HK-2 (cell line): ENCODE results near the gene SEMA4D.
A peak's percentile ranks its signal among the peaks of the same experiment; 100 is the strongest.

Source experiments
- DNase-seq: peaks from one replicate; pipeline ENCODE4 v3.0.0-alpha.2; 2018; ENCODE audit not compliant: unreplicated experiment

SEMA4D gene

GRCh38 chr9:89465001-89465451, 32.9 kb downstream of the SEMA4D start:
- no peak for DNase-seq

- DNase-seq = peak; percentile 12
These were observed 33.5 kb downstream of the SEMA4D start for GRCh38 chr9:89464300-89464901.

GRCh38 chr9:89462817-89463683, 34.9 kb downstream of the SEMA4D start:
- no peak for DNase-seq

- DNase-seq = no peak
These were observed 35.7 kb downstream of the SEMA4D start for GRCh38 chr9:89462199-89462598.

- peak; percentile 49 for DNase-seq
These were observed 36.6 kb downstream of the SEMA4D start for GRCh38 chr9:89461265-89461664.

GRCh38 chr9:89460551-89460950, 37.4 kb downstream of the SEMA4D start:
- no peak for DNase-seq

- DNase-seq = no peak
These were observed 39.0 kb downstream of the SEMA4D start for GRCh38 chr9:89458768-89459496.

- no peak for DNase-seq
These were observed 40.5 kb downstream of the SEMA4D start for GRCh38 chr9:89457376-89457855.

GRCh38 chr9:89455356-89455824, 42.5 kb downstream of the SEMA4D start:
- no peak for DNase-seq

- no peak for DNase-seq
These were observed 43.2 kb downstream of the SEMA4D start for GRCh38 chr9:89454498-89455355.

- no peak for DNase-seq
These were observed 44.5 kb downstream of the SEMA4D start for GRCh38 chr9:89453452-89453851.

GRCh38 chr9:89452561-89452960, 45.4 kb downstream of the SEMA4D start:
- no peak for DNase-seq

- no peak for DNase-seq
These were observed 47.7 kb downstream of the SEMA4D start for GRCh38 chr9:89450213-89450612.

GRCh38 chr9:89449261-89449671, 48.6 kb downstream of the SEMA4D start:
- DNase-seq = no peak

GRCh38 chr9:89448821-89449220, 49.1 kb downstream of the SEMA4D start:
- no peak for DNase-seq

- no peak for DNase-seq
These were observed 49.5 kb downstream of the SEMA4D start for GRCh38 chr9:89448381-89448780.

GRCh38 chr9:89447416-89447815, 50.5 kb downstream of the SEMA4D start:
- no peak for DNase-seq

- DNase-seq = no peak
These were observed 51.0 kb downstream of the SEMA4D start for GRCh38 chr9:89446961-89447310.

- no peak for DNase-seq
These were observed 51.5 kb downstream of the SEMA4D start for GRCh38 chr9:89446261-89446960.

GRCh38 chr9:89445801-89446251, 52.1 kb downstream of the SEMA4D start:
- DNase-seq = no peak
